Measurements from ENCODE around the gene CCL25.

- TF ChIP-seq CTCF (IDR thresholded peaks at IDR 0.05; ENCODE audit: poor library complexity, severe bottlenecking), result no peak
- TF ChIP-seq EZH2 (IDR thresholded peaks at IDR 0.05; ENCODE audit: borderline replicate concordance, insufficient read depth, low read length, poor library complexity, severe bottlenecking), result no peak
- TF ChIP-seq MXI1 (conservative IDR thresholded peaks at IDR 0.05; ENCODE audit: poor library complexity, severe bottlenecking), result no peak
- no peak for TF ChIP-seq POLR2AphosphoS5 (IDR thresholded peaks at IDR 0.05)
- no peak for TF ChIP-seq SMC3 (conservative IDR thresholded peaks at IDR 0.05; ENCODE audit: poor library complexity)
- no peak for TF ChIP-seq REST (IDR thresholded peaks at IDR 0.05; ENCODE audit: borderline replicate concordance)
- no peak for TF ChIP-seq EP300 (conservative IDR thresholded peaks at IDR 0.05; ENCODE audit: poor library complexity, severe bottlenecking)
Measured at GRCh38 chr19:8093740-8094139, 41.2 kb downstream of the CCL25 start.
